ENCODE data around the gene EDARADD. TPM values are rescaled to one million over a fixed set of nuclear protein-coding genes. Genes with fewer than 3 reads are reported as not detected.

EDARADD gene
- total and polyA plus RNA-seq, 2 of the 13 experiments (the other 11 are each of a cell fraction or from before 2014, with no cell fraction given): 0.03 TPM; not detected in 1

GRCh38 chr1:236524142-236524894 is 130.2 kb downstream of the EDARADD start (continued):
- TF ChIP-seq RBFOX2 (IDR thresholded peaks at IDR 0.05; ENCODE audit: low read depth, low read length) (peak; percentile 50), ZNF441 (CRISPR knock-in tag; IDR thresholded peaks at IDR 0.05; ENCODE audit: borderline replicate concordance) (no peak; the same call in none of the 2 replicates), FOXK1 (CRISPR knock-in tag; IDR thresholded peaks at IDR 0.05; ENCODE audit: borderline replicate concordance, low read depth) (peak; percentile 42; the same call in 1 of the 2 replicates), POLR2AphosphoS5 (IDR thresholded peaks at IDR 0.05; ENCODE audit: low read depth, low read length) (peak; percentile 92), PRPF4 (IDR thresholded peaks at IDR 0.05; ENCODE audit: low read depth, low read length, poor library complexity, severe bottlenecking) (no peak), SOX13 (IDR thresholded peaks at IDR 0.05) (no peak), SOX13 (CRISPR knock-in tag; conservative IDR thresholded peaks at IDR 0.05 in 1 of 2, IDR thresholded peaks at IDR 0.05 in 1 of 2) (peak in 1 of 2 experiments; percentile 49; a peak in 1 of 4 replicates), ELF4 (CRISPR knock-in tag; IDR thresholded peaks at IDR 0.05; ENCODE audit: borderline replicate concordance) (no peak), ZNF12 (CRISPR knock-in tag; IDR thresholded peaks at IDR 0.05) (no peak), MED1 (CRISPR knock-in tag; IDR thresholded peaks at IDR 0.05) (peak; percentile 86), MXD1 (CRISPR knock-in tag; IDR thresholded peaks at IDR 0.05) (no peak; the same call in 1 of the 2 replicates), MXD4 (CRISPR knock-in tag; IDR thresholded peaks at IDR 0.05) (peak; percentile 65; the same call in 1 of the 2 replicates), RXRA (CRISPR knock-in tag; IDR thresholded peaks at IDR 0.05) (no peak; the same call in none of the 2 replicates), SAFB2 (CRISPR knock-in tag; IDR thresholded peaks at IDR 0.05; ENCODE audit: borderline replicate concordance, low read depth) (no peak), KMT2A (CRISPR knock-in tag; IDR thresholded peaks at IDR 0.05) (peak; percentile 64), TRIM24 (CRISPR knock-in tag; IDR thresholded peaks at IDR 0.05) (no peak), NCOR1 (IDR thresholded peaks at IDR 0.05; ENCODE audit: borderline replicate concordance, low read length) (no peak), CREB1 (IDR thresholded peaks at IDR 0.05) (no peak), CREB1 (CRISPR knock-in tag; IDR thresholded peaks at IDR 0.05) (peak; percentile 31; the same call in 1 of the 2 replicates), ZNF138 (CRISPR knock-in tag; IDR thresholded peaks at IDR 0.05; ENCODE audit: low read depth) (0 out of 2 replicates have a peak, but pooled peaks have one; percentile 52), GFI1 (CRISPR knock-in tag; IDR thresholded peaks at IDR 0.05; ENCODE audit: borderline replicate concordance) (no peak; the same call in none of the 2 replicates), ZNF333 (CRISPR knock-in tag; IDR thresholded peaks at IDR 0.05; ENCODE audit: borderline replicate concordance) (no peak; the same call in 1 of the 2 replicates), ZNF724P (CRISPR knock-in tag; IDR thresholded peaks at IDR 0.05; ENCODE audit: borderline replicate concordance) (no peak), SALL2 (CRISPR knock-in tag; IDR thresholded peaks at IDR 0.05) (no peak), MLLT10 (CRISPR knock-in tag; IDR thresholded peaks at IDR 0.05) (no peak), NCOA5 (CRISPR knock-in tag; IDR thresholded peaks at IDR 0.05) (no peak)
- TF ChIP-seq, protein P1, sequence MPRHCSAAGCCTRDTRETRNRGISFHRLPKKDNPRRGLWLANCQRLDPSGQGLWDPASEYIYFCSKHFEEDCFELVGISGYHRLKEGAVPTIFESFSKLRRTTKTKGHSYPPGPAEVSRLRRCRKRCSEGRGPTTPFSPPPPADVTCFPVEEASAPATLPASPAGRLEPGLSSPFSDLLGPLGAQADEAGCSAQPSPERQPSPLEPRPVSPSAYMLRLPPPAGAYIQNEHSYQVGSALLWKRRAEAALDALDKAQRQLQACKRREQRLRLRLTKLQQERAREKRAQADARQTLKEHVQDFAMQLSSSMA (CRISPR knock-in tag; IDR thresholded peaks at IDR 0.05): no peak
- TF ChIP-seq, protein P2, sequence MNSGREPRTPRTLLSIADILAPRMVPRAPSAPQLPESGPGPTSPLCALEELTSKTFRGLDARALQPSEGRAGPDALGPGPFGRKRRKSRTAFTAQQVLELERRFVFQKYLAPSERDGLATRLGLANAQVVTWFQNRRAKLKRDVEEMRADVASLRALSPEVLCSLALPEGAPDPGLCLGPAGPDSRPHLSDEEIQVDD (CRISPR knock-in tag; IDR thresholded peaks at IDR 0.05; ENCODE audit: borderline replicate concordance): no peak
- TF ChIP-seq, protein P3, sequence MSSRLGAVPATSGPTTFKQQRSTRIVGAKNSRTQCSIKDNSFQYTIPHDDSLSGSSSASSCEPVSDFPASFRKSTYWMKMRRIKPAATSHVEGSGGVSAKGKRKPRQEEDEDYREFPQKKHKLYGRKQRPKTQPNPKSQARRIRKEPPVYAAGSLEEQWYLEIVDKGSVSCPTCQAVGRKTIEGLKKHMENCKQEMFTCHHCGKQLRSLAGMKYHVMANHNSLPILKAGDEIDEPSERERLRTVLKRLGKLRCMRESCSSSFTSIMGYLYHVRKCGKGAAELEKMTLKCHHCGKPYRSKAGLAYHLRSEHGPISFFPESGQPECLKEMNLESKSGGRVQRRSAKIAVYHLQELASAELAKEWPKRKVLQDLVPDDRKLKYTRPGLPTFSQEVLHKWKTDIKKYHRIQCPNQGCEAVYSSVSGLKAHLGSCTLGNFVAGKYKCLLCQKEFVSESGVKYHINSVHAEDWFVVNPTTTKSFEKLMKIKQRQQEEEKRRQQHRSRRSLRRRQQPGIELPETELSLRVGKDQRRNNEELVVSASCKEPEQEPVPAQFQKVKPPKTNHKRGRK (CRISPR knock-in tag; IDR thresholded peaks at IDR 0.05): no peak

Measured in HepG2 (cell line).